ENCODE measurements around the gene LRRC10. TPM values are rescaled to one million over a fixed set of nuclear protein-coding genes. Genes with fewer than 3 reads are reported as not detected.

The LRRC10 gene
- total RNA-seq, 1 donor from 2014 or later, result not detected

- H3K27me3 ChIP-seq (ENCODE audit: control insufficient read depth, insufficient read depth, low read length), result no peaks in the 10 kb centered on the region
These were observed 43.0 kb upstream of the LRRC10 start for GRCh38 chr12:69653703-69654102.

GRCh38 chr12:69651922-69652321, 41.2 kb upstream of the LRRC10 start:
- no peak overlapping the region for H3K4me3 ChIP-seq (ENCODE audit: low read depth, low read length)
- TF ChIP-seq, protein P1, sequence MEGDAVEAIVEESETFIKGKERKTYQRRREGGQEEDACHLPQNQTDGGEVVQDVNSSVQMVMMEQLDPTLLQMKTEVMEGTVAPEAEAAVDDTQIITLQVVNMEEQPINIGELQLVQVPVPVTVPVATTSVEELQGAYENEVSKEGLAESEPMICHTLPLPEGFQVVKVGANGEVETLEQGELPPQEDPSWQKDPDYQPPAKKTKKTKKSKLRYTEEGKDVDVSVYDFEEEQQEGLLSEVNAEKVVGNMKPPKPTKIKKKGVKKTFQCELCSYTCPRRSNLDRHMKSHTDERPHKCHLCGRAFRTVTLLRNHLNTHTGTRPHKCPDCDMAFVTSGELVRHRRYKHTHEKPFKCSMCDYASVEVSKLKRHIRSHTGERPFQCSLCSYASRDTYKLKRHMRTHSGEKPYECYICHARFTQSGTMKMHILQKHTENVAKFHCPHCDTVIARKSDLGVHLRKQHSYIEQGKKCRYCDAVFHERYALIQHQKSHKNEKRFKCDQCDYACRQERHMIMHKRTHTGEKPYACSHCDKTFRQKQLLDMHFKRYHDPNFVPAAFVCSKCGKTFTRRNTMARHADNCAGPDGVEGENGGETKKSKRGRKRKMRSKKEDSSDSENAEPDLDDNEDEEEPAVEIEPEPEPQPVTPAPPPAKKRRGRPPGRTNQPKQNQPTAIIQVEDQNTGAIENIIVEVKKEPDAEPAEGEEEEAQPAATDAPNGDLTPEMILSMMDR (IDR thresholded peaks at IDR 0.05; ENCODE audit: insufficient read depth, low read length, poor library complexity, severe bottlenecking), result no peak
- DNase-seq (ENCODE audit: low read depth), result no peak
- H3K27me3 ChIP-seq (ENCODE audit: control insufficient read depth, insufficient read depth, low read length), result no peaks in the 10 kb centered on the region
- H3K36me3 ChIP-seq (ENCODE audit: control insufficient read depth, insufficient read depth, low read length), result no peaks in the 10 kb centered on the region

More at GRCh38 chr12:69653703-69654102, 43.0 kb upstream of the LRRC10 start:
- DNase-seq (ENCODE audit: low read depth), result no peak
- H3K4me3 ChIP-seq (ENCODE audit: low read depth, low read length), result no peak overlapping the region
- TF ChIP-seq, protein P1 (IDR thresholded peaks at IDR 0.05; ENCODE audit: insufficient read depth, low read length, poor library complexity, severe bottlenecking), result no peak
- H3K36me3 ChIP-seq (ENCODE audit: control insufficient read depth, insufficient read depth, low read length), result no peaks in the 10 kb centered on the region

- DNase-seq (ENCODE audit: low read depth), result no peak
- H3K36me3 ChIP-seq (ENCODE audit: control insufficient read depth, insufficient read depth, low read length), result no peaks in the 10 kb centered on the region
- H3K27me3 ChIP-seq (ENCODE audit: control insufficient read depth, insufficient read depth, low read length), result no peaks in the 10 kb centered on the region
- TF ChIP-seq, protein P1 (IDR thresholded peaks at IDR 0.05; ENCODE audit: insufficient read depth, low read length, poor library complexity, severe bottlenecking), result no peak
- H3K4me3 ChIP-seq (ENCODE audit: low read depth, low read length), result no peak overlapping the region
These were observed 38.8 kb upstream of the LRRC10 start for GRCh38 chr12:69649529-69649928.

GRCh38 chr12:69648476-69648875, 37.8 kb upstream of the LRRC10 start:
- TF ChIP-seq, protein P1 (IDR thresholded peaks at IDR 0.05; ENCODE audit: insufficient read depth, low read length, poor library complexity, severe bottlenecking), result no peak
- H3K4me3 ChIP-seq (ENCODE audit: low read depth, low read length), result no peak overlapping the region
- H3K36me3 ChIP-seq (ENCODE audit: control insufficient read depth, insufficient read depth, low read length), result no peaks in the 10 kb centered on the region
- DNase-seq (ENCODE audit: low read depth), result peak; percentile 72
- H3K27me3 ChIP-seq (ENCODE audit: control insufficient read depth, insufficient read depth, low read length), result no peaks in the 10 kb centered on the region

GRCh38 chr12:69647178-69647577, 36.5 kb upstream of the LRRC10 start:
- no peak for DNase-seq (ENCODE audit: low read depth)
- Histone ChIP-seq H3K4me3 (ENCODE audit: low read depth, low read length) (no peak overlapping the region), H3K36me3 (ENCODE audit: control insufficient read depth, insufficient read depth, low read length) (no peaks in the 10 kb centered on the region), H3K27me3 (ENCODE audit: control insufficient read depth, insufficient read depth, low read length) (no peaks in the 10 kb centered on the region)
- TF ChIP-seq, protein P1 (IDR thresholded peaks at IDR 0.05; ENCODE audit: insufficient read depth, low read length, poor library complexity, severe bottlenecking), result no peak

DNA sequence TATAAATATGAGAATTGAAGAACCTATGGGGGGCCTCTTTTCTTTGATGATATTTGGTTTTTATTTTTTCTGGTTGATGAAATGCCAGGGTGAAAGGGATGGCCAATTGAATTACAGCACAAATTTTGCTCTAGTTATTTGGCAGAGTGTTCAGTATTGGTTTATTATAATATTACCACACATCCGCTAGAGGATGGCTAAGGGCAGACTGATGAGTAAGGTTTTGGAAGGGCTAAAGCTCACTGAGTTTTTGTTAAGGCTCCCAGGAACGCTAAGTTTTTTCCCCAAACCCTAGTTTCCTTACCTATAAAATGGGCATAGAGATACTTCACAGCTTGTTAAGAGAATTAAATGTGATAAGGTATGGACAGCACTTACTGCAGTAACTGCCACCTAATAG, 34.3 kb upstream of the LRRC10 start:
- TF ChIP-seq, protein P1 (IDR thresholded peaks at IDR 0.05; ENCODE audit: insufficient read depth, low read length, poor library complexity, severe bottlenecking), result no peak
- no peaks in the 10 kb centered on the region for H3K27me3 ChIP-seq (ENCODE audit: control insufficient read depth, insufficient read depth, low read length)
- H3K4me3 ChIP-seq (ENCODE audit: low read depth, low read length), result no peak overlapping the region
- DNase-seq (ENCODE audit: low read depth), result no peak
- no peaks in the 10 kb centered on the region for H3K36me3 ChIP-seq (ENCODE audit: control insufficient read depth, insufficient read depth, low read length)
